Bronchial epithelial cell (primary cell): ENCODE data around the gene CGGBP1. TPM values are rescaled to one million over a fixed set of nuclear protein-coding genes. Genes with fewer than 3 reads are reported as not detected.

Experiments used
- DNase-seq: peaks from one replicate; pipeline ENCODE4 v3.0.0-alpha.2; 2010; ENCODE audit warnings: low read depth
- FAIRE-seq: peaks from 2 replicates; lab custom pipeline; 2011; peaks lifted over from hg19 to GRCh38; lab: Jason Lieb, UNC
- H3K27me3 ChIP-seq: 2 replicates; pipeline ENCODE4 v1.5.1; 2011; ENCODE audit warnings: low read length; ENCODE audit not compliant: control insufficient read depth, insufficient read depth
- H3K36me3 ChIP-seq: 2 replicates; pipeline ENCODE4 v1.5.1; 2011; ENCODE audit warnings: low read length; ENCODE audit not compliant: control insufficient read depth, insufficient read depth
- H3K4me3 ChIP-seq: 2 replicates; pipeline ENCODE4 v1.5.1; 2011; ENCODE audit warnings: mild to moderate bottlenecking, low read depth, low read length, control low read depth
- CTCF ChIP-seq: IDR thresholded peaks from 2 replicates; pipeline ENCODE4 v1.5.1; 2011; ENCODE audit warnings: mild to moderate bottlenecking, moderate library complexity, low read length, control low read depth, inconsistent platforms; ENCODE audit not compliant: insufficient read depth, severe bottlenecking
- total RNA-seq: library from RNA; depleted of rRNA; stranded (reverse); fragments of >200 nt; gene quantifications from 2 replicates; pipeline ENCODE4 v1.2.1, GENCODE V29; 2014

The CGGBP1 gene
- total RNA-seq, 1 donor from 2014 or later, result 30.0 TPM

GRCh38 chr3:88046766-88047165, 12.0 kb downstream of the CGGBP1 start:
- Histone ChIP-seq H3K4me3 (no peak overlapping the region), H3K36me3 (no peaks in the 10 kb centered on the region), H3K27me3 (no peaks in the 10 kb centered on the region)
- FAIRE-seq, result no peak
- DNase-seq, result no peak
- TF ChIP-seq CTCF, result no peak

GRCh38 chr3:88044411-88044810, 14.4 kb downstream of the CGGBP1 start:
- Histone ChIP-seq H3K4me3 (no peak overlapping the region), H3K27me3 (no peaks in the 10 kb centered on the region), H3K36me3 (no peaks in the 10 kb centered on the region)
- TF ChIP-seq CTCF, result no peak
- DNase-seq, result no peak
- FAIRE-seq, result no peak

- Histone ChIP-seq H3K36me3 (no peaks in the 10 kb centered on the region), H3K4me3 (no peak overlapping the region), H3K27me3 (no peaks in the 10 kb centered on the region)
- DNase-seq (no peak), FAIRE-seq (no peak)
- no peak for TF ChIP-seq CTCF
Measured at GRCh38 chr3:88041005-88041404, 17.8 kb downstream of the CGGBP1 start.

GRCh38 chr3:88040529-88040928, 18.3 kb downstream of the CGGBP1 start:
- H3K36me3 ChIP-seq, result no peaks in the 10 kb centered on the region
- no peaks in the 10 kb centered on the region for H3K27me3 ChIP-seq
- H3K4me3 ChIP-seq, result no peak overlapping the region
- no peak for FAIRE-seq
- TF ChIP-seq CTCF, result no peak
- DNase-seq, result no peak

GRCh38 chr3:88038566-88038965, 20.2 kb downstream of the CGGBP1 start:
- peak; percentile 89 for DNase-seq
- no peak for TF ChIP-seq CTCF
- H3K36me3 ChIP-seq, result no peaks in the 10 kb centered on the region
- H3K27me3 ChIP-seq, result no peaks in the 10 kb centered on the region
- H3K4me3 ChIP-seq, result no peak overlapping the region
- FAIRE-seq, result no peak

- no peaks in the 10 kb centered on the region for H3K36me3 ChIP-seq
- TF ChIP-seq CTCF, result no peak
- H3K27me3 ChIP-seq, result no peaks in the 10 kb centered on the region
- FAIRE-seq, result no peak
- no peak for DNase-seq
- H3K4me3 ChIP-seq, result no peak overlapping the region
Measured at GRCh38 chr3:88036221-88036620, 22.6 kb downstream of the CGGBP1 start.
